GM19455 (cell line): ENCODE data around the gene ANAPC7.
"Not testable (repeated sequence)": the region's sequence is repeated elsewhere in the genome, so short reads cannot be mapped to it uniquely, and the experiment has no call there.

Experiments used
- ATAC-seq: cut with Tn5 transposase; IDR thresholded peaks from one replicate; pipeline ENCODE4 v1.9.1; 2021; ENCODE audit not compliant: unreplicated experiment

Gene ANAPC7, protein sequence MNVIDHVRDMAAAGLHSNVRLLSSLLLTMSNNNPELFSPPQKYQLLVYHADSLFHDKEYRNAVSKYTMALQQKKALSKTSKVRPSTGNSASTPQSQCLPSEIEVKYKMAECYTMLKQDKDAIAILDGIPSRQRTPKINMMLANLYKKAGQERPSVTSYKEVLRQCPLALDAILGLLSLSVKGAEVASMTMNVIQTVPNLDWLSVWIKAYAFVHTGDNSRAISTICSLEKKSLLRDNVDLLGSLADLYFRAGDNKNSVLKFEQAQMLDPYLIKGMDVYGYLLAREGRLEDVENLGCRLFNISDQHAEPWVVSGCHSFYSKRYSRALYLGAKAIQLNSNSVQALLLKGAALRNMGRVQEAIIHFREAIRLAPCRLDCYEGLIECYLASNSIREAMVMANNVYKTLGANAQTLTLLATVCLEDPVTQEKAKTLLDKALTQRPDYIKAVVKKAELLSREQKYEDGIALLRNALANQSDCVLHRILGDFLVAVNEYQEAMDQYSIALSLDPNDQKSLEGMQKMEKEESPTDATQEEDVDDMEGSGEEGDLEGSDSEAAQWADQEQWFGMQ

DNA sequence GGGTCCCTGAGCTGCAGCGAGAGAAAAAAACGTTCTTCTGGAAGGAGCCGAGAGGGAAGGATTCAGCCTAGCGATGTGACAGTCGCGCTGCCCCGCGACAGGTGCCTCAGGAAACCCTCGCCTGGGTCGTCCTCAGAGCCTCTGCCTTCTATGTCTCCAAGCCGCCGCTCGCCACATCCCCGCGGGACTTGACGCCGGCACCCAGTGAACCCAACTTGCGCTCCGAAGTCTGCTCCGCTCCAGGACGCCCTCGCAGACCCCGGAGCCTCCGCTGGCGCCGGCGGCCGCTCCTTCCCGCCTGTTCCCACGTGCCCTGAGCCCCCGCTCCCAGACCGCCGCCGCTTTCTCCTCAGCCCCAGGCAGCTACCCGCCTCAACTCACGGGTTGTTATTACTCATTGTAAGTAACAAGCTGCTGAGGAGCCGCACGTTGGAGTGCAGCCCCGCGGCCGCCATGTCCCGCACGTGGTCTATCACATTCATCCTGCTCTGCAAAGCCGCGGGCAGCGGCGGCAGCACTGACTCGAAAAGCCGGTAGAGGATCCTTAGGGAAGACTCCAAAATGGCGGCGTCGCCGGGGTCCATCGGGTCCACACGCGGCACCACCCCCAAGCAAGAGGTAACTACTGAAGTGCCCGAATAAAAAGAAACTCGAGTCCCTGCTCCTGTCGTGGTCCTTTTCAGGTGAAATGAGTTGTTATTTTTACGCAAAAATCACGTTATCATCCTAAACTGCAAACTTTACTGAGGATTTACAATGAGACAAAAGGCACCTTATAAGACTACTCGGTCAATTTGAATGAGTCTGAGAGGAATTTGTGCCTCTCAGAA, at the start of gene ANAPC7:
Gene ANAPC7 (minus strand): TSS at position 563 of the 830 bp plus-strand sequence. CDS start 81 bp downstream, at position 482.
- ATAC-seq, result no peak

DNA sequence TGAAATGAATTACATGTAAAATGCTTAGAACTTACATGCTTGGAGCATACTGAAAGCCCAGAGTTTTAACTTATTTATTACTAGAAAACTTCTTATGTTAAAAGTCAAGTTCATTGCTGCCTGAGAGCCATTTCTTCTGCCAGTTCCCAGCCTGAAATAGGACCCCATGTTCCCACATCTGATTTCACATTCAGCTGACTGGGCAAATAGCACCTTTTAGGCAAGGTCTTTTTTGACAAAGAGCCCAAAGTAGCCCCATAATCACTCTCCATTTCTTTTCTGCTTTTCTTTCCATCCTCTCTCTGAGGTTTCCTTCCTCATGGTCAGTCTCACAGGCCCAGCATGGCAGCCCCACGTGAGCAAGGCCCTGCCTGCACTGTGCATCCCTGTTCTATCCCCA, 47.8 kb upstream of the ANAPC7 start:
- no peak for ATAC-seq

DNA sequence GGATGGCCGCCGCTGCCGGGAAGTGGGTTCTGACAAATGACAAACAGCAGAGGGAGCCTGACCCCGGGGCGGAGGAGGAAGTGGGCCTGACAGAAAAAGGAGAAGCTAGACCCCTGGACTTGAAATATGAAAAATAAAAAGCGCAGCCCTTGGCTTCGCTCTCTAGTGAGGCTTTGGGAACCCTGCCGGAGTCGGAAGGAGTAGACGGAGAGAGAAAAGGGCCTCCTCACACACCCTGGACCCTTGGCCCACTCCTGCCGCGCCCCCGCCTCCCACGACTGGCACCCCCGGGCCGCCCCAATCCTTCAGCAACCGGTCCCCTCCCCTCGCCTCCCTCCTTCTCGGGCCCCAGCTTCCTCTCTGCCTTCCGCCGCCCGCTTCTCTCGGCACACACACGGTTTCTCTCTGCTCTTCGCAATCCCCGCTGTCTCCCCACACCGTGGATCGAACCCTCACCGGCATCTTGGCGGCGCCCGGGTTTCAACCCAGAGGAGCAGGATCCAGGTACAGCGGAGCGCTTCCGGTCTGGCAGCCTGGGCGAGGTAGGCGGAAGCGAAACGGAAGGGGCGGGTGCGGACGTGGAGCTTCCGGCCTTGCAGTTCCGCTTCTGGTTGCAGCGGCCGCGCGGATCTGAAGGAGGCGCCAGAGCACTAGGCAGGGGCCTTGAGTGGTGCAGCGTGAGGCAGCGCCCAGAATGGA, 46.4 kb upstream of the ANAPC7 start, which contains the start of gene ARPC3:
Gene ARPC3 (minus strand): TSS at position 539 of the 699 bp plus-strand sequence. CDS start 77 bp downstream, at position 462.
- peak; percentile 94 for ATAC-seq

DNA sequence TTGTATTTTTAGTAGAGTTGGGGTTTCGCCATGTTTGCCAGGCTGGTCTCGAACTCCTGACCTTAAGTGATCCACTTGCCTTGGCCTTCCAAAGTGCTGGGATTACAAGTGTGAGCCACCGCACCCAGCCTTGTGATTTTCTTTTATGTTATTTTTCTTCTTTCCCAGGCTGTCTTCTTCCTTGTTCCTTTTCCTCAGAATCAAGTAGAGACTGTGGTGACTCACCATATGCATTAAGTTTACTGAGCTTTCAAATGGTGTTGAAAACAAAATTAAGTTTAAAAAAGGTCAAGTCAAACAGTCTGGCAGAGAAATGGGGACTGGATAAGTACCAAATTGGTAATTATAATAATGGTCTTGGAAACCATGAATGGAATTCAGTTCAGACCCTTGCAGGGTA, 40.9 kb upstream of the ANAPC7 start:
- no peak for ATAC-seq

DNA sequence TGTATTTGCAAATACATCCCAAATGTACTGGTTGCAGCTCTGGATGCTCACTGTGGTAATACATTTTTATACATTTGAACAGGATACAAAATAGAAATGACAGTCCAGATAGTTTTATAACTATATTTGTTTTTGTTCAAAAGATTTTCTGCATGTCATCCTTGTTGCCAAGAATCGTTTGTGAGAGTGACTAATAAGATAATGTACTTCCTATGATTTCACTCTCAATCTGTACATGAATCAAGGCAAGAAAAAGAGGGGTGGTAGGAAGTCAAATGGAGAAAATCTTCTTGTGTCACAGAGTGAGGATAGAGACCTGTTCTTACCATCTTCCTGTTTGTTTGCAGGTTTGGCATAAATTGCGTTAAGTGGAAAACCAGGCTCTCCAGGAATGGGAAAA, 32.7 kb upstream of the ANAPC7 start:
- ATAC-seq, result no peak

DNA sequence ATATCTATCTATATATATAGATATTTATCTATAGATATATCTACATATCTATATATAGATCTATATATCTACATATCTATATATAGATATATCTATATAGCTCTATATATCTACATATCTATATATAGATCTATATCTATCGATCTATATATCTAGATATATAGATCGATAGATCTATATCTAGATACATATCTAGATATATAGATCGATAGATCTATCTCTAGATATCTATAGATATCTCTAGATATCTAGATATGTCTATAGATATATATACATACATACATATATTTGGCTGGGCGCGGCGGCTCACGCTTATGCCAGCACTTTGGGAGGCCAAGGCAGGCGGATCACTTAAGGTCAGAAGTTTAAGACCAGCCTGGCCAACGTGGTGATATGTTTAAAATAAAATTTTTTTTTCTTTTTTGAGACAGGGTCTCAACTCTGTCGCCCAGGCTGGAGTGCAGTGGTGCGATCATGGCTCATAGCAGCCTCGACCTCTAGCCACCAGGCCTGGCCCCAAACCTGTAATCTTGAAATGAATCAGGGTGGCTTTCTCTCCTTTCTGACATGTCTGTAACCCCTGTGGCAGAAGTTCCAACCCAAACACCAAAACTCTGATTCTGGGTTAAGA, 28.6 kb upstream of the ANAPC7 start:
- no peak for ATAC-seq

DNA sequence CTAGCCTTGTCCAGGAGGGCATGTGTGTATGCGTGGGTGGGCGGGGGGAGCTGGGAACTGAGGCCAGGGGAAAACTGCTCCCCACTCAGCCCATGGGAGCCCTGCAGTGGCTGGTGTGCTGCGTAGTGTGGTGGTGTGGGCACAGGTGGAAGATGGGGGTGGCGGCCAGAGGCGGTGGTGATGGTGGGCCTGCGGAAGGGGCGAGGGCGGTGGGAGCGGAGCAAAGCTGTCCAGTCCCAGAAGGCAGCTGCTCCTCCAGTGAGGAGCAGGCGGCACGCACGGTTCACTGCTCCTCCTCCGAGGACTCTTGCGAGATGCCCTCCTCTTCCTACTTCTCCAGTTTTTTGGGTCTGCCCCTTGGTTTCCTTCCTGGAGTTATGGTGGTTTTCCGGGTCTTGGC, 26.2 kb upstream of the ANAPC7 start:
- not testable (repeated sequence) for ATAC-seq

DNA sequence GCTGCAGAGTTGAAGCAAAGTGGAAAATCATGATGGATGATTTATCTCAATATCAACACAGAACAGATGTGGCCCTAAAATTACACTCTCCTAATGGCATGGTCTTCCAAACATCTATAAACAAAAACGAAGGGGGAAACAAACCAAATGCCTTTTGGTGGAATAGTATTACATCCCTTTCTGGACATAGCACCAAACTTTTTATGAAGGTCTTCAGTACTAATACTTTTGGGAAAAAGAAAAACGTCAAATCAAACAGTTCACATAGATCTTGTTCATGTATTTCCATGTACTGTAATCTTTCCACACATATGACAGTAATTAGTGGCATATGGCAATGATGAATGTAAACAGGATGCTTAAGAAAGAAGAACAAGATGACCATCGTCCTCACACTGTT, 22.9 kb upstream of the ANAPC7 start:
- no peak for ATAC-seq

DNA sequence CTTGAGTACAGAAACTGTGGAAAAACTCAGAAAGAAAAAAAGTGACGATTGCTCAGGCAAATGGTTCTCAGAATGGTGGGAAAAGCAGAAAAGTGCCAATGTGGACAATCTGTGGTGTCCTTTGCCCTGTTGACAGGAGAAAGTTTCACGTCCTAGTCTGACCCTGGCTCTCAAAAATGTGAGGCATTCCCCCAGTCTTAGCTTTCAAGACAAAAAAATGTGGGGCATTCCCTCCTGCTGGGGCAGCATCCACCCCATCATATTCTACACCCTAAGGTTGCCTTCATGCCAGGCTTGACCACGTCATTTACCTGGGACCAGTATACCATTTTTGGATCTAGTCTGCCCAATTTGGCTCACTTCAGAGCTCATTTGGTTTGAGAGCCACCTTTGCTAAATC, 20.7 kb upstream of the ANAPC7 start:
- ATAC-seq, result no peak

DNA sequence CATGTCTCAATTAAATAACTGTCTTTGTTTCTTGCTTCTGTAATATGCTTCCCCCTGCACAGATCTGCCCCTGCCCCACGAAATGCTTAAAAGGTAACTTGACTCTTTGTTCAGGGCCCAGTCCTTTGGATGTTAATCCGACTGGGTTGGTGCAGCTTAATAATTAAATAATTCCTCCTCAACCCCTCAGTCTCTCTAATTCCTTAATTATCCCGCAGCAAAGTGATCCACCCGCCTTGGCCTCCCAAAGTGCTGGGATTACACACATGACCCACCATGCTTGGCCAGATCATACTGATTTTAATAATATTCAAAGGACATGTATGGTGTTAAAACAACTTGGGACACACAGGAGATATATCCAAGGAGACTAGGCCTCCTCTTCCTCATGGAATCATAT, 18.2 kb upstream of the ANAPC7 start:
- ATAC-seq, result no peak

DNA sequence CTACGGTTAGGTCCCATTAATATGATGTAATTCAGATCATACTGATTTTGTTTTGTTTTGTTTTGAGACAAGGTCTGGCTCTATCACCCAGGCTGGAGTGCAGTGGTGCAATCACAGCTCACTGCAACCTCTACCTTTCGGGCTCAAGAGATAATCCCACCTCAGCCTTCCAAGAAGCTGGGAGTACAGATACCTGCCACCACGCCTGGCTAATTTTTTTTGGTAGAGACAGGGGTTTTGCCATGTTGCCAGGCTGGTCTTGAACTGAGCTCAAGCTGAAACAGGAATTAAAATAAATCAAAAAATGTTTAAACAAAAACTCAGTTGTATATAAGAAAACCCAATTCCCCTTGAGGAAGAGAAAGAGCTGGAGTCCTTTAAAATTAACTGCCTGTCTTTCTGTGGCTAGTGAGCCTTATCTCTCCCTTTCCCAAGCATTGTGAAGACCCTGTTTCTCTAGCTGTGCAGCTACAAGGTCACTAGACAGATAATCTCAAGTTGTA, 17.7 kb upstream of the ANAPC7 start:
- no peak for ATAC-seq

DNA sequence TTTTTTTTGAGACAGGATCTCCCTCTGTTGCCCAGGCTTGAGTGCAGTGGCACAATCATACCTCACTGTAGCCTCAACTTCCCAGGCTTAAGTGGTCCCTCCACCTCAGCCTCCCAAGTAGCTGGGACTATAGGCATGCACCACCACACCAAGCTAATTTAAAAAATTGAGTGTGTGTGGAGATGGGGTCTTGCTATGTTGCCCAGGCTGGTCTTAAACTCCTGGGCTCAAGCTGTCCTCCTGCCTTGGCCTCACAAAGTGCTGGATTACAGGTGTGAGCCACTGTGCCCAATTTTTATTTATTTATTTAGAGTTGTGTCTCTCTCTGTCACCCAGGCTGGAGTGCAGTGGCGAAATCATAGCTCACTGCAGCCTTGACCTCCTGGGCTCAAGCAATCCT, 17.1 kb upstream of the ANAPC7 start:
- ATAC-seq, result not testable (repeated sequence)

DNA sequence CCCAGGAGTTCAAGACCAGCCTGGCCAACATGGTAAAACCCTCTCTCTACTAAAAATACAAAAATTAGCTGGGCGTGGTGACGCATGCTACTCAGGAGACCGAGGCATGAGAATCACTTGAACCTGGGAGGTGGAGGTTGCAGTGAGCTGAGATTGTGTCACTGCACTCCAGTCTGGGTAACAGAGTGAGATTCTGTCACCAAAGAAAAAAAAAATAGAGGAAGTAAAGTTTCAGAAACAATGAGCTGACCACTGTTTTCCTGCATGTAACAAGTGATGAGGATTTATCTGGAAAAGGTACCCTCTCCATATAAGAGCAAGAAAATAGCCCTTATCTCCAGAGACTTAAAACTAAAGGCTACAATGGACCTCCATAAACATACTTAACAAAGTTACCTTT, 13.6 kb upstream of the ANAPC7 start:
- ATAC-seq, result not testable (repeated sequence)

DNA sequence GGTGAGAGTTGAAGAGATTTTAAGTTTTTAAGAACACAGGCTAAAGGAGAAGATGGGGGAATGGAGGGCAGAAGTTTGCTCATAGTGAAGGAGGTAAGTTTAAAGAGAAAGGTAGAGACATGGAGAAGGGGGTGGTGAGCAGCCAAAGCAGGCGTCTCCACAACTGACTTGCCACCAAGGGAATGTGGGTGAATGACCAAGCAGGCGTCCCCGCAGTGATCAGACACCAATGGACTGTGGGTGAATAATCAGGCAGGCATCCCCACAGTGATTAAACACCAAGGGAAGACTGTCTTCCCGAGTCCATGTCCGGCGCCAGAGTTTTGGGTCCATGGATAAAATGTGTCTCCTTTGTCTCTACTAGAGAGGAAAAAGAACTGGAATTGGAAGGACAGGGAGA, 6.6 kb upstream of the ANAPC7 start:
- ATAC-seq, result not testable (repeated sequence)

DNA sequence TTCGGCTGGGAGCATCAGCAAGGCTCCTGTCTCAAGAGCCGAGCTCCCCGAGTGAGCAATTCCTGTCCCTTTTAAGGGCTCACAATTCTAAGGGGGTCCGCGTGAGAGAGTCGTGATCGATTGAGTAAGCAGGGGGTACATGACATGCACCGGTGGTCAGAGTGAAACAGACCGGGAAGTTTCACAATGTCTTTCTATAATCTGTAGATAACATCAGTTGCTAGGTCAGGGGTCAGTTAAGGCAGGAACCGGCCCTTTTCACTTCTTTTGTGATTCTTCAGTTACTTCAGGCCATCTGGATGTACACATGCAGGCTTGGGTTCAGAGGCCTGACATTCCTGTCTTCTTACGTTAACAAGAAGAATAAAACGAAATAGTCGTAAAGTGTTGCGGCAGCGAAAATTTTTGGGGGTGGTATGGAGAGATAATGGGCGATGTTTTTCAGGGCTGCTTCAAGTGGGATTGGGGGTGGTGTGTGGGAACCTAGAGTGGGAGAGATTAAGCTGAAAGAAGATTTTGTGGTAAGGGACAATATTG, 1.7 kb upstream of the ANAPC7 start:
- ATAC-seq, result not testable (repeated sequence)

DNA sequence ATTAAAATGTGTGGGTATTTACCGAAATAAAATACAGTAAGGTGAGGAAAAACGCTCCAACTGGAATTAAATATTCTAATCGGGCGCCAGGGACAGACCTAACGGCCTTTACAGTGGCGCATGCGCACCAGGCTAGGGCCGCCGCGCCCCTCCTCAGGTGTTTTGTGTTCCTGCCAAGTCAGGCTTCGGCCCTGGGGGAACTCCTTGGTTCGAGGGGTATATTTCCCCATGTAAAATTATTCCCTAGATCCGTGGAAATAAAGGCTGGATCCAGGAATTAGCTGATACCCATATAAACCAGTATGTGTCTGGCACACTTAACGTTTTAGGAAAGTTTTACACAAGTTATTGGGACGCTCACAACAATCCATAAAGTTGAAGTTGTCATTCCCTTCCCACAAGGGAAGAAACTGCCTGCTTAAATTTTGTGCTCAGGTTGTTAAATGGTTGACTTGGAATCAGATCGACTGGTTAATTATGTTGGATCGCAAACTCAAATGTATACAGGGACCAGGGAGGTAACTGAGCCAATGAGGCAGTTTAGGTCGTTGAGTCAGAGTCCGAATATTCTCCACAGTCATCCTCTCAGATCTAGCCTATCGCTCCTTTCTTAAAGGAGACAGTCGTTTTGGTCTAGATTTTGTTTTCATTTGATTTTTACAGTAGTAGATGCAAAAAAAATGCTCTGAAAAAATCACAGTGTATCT, 621 bp upstream of the ANAPC7 start:
- no peak for ATAC-seq

DNA sequence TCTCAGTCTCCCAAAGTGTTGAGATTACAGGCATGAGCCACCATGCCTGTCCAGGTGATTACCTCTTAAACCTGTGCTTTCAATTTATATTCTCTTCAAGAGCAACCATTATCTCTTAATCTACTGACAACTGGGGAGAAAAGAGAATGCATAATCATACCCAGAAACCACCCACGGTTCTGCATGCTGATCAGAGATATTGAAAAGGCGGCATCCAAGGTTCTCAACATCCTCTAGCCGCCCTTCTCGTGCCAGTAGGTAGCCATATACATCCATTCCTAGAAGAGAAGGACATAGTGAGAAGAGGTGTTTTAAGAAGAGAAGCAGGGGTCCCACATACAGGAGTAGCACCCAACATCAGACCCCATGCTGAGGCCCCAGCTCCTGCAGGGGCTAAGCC, 20.8 kb downstream of the ANAPC7 start:
- no peak for ATAC-seq

DNA sequence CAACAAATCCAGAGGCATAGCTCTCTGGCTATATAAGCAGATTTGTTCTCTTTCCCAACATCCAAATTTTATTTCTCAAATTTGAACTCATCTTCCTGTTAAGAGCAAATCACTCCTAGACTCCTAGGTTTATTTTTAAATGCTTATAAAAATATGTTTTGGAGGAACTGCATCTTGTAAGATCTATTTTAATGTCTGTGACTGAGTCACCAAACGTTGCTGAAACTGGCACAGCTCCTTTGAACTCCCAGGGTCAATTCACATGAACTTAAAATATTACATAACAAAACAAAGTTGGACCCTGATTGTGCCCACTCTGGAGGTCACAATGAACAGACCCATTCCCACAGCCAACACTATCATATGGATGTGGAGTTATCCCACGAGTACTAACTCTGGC, 23.9 kb downstream of the ANAPC7 start:
- ATAC-seq, result no peak

DNA sequence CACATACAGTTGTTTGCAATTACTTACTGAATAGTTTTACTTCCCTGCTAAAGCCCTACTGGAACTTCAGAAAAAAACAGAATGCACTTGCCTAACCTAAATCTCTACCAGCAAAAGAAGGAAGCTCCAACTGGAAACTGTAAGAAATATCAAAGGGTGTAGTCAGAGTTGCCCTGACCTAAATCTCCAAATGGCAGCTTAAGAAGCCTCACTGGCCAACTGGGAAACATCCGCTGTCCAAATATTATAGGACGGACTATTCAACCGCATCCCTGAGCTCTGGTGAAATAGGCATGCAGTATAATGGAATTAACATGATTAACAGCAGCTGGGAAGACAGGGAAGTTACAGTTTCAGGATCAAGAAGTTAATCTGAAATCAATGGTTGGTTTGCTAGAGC, 24.3 kb downstream of the ANAPC7 start:
- ATAC-seq, result no peak
